Body of pancreas (tissue), 4 donors: ENCODE measurements around the gene HERPUD1. TPM values are rescaled to one million over a fixed set of nuclear protein-coding genes. Genes with fewer than 3 reads are reported as not detected.

Experiments
- ATAC-seq: fragments of 150-250 bp; one replicate; pipeline ENCODE4 v1.9.1; 2016
- DNase-seq, 4 donors: peaks; one replicate each; pipeline ENCODE4 v3.0.0-alpha.2; 2019
- H3K27ac ChIP-seq, 4 donors: fragments of 200-600 bp; sonication (generic); 1 replicate in 3 of 4; 2 replicates in 1 of 4; pipeline versions ENCODE4 v1.5.1 to v1.6.1; 2016 to 2019; ENCODE audit warnings: mild to moderate bottlenecking in 1 of 4, mixed read lengths in 1 of 4, moderate library complexity in 1 of 4
- H3K27me3 ChIP-seq, 2 donors: fragments of 200-600 bp; sonication (generic); one replicate each; pipeline ENCODE4 v1.6.0; 2016; ENCODE audit warnings: mild to moderate bottlenecking in 1 of 2
- H3K36me3 ChIP-seq, 2 donors: fragments of 200-600 bp; sonication (generic); replicated peaks in 1 of 2; 2 replicates each; pipeline ENCODE4 v1.5.1; 2016; ENCODE audit warnings: low read depth in 2 of 2; ENCODE audit not compliant: insufficient read depth in 1 of 2
- H3K4me1 ChIP-seq: fragments of 200-600 bp; sonication (generic); one replicate; pipeline ENCODE4 v1.6.0; 2016
- H3K4me3 ChIP-seq, 2 donors: fragments of 200-600 bp; sonication (generic); 1 replicate in 1 of 2; 2 replicates in 1 of 2; pipeline ENCODE4 v1.5.1; 2016 to 2019
- H3K9me3 ChIP-seq, 3 donors: fragments of 200-600 bp; sonication (generic); 1 replicate in 2 of 3; 2 replicates in 1 of 3; pipeline ENCODE4 v1.5.1; 2016
- POLR2A ChIP-seq, 3 donors: fragments of 450-650 bp; IDR thresholded peaks; one replicate each; pipeline ENCODE4 v1.6.1; 2016; ENCODE audit warnings: antibody characterized with exemption in 3 of 3, mild to moderate bottlenecking in 2 of 3
- WGBS, 2 donors: methylation state at CpG; one replicate each; pipeline ENCODE4 v1.1.5; 2017; 5-methylcytosine and 5-hydroxymethylcytosine counted together
- intact Hi-C: fragments of 100-400 bp; cut with DNase I; formaldehyde crosslinking; loops from one replicate; pipeline ENCODE4 v1.15.1; 2023
- total RNA-seq, 2 donors: library from RNA; depleted of rRNA; stranded (reverse); fragments of >200 nt; gene quantifications; one replicate each; pipeline ENCODE4 v1.1.0, GENCODE V29; 2016
- TF ChIP-seq, protein P1 (sequence below), 7 experiments: fragments of 450-650 bp in 4 of 7; fragments of 200-600 bp in 3 of 7; sonication (generic) in 3 of 7; IDR thresholded peaks; one replicate each; pipeline ENCODE4 v1.5.1; 2016 to 2019; ENCODE audit warnings: antibody characterized with exemption in 7 of 7

The HERPUD1 gene
- total RNA-seq, 2 donors from 2014 or later: 211 to 293 TPM

- H3K27me3 ChIP-seq: no peaks in the 10 kb centered on the region
- H3K4me1 ChIP-seq: peaks cover 36% of the 10 kb centered on the region
- intact Hi-C loops: no loop called here
Observed at GRCh38 chr16:56910112-56910511, 21.8 kb upstream of the HERPUD1 start.

DNA sequence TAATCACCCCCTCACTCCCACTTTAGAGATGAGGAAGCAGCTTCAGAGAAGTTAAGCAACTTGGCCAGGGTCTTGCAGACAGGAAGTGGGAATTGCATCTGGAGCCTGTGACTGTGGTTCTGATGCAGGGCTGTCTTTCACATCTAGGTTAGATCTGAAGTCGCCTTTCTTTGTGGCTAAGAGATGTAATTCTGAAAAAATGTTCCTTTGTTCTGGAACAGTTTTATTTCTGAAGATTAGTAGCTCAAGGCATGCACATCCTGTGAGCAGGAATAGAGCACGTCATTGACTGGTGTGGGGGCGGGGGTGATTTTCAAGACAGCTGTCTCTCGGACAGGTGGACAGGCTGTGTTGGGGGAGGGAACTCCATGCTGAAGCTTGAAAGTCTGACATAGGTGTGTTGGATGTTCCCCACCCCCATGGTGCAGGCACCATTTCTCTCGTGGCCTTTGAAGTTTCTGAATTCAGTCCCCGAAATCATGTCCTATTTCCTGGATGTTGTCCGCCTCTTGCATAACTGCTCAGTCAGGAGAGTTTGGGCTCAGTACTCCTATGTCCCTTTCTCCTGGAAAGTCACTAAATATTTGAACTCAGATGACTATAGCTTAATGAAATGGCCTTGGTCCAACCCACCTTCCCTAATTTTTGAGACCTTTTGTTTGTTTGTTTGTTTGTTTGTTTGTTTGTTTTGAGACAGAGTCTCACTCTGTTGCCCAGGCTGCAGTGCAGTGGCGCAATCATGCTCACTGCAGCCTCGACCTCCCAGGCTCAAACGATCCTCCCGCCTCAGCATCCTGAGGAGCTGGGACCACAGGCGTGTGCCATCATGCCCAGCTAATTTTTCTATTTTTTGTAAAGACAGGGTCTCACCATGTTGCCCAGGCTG is 21.0 kb upstream of the HERPUD1 start:
- TF ChIP-seq POLR2A (IDR thresholded peaks at IDR 0.05): no peak
- TF ChIP-seq, protein P1, sequence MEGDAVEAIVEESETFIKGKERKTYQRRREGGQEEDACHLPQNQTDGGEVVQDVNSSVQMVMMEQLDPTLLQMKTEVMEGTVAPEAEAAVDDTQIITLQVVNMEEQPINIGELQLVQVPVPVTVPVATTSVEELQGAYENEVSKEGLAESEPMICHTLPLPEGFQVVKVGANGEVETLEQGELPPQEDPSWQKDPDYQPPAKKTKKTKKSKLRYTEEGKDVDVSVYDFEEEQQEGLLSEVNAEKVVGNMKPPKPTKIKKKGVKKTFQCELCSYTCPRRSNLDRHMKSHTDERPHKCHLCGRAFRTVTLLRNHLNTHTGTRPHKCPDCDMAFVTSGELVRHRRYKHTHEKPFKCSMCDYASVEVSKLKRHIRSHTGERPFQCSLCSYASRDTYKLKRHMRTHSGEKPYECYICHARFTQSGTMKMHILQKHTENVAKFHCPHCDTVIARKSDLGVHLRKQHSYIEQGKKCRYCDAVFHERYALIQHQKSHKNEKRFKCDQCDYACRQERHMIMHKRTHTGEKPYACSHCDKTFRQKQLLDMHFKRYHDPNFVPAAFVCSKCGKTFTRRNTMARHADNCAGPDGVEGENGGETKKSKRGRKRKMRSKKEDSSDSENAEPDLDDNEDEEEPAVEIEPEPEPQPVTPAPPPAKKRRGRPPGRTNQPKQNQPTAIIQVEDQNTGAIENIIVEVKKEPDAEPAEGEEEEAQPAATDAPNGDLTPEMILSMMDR (IDR thresholded peaks at IDR 0.05): no peak
- Histone ChIP-seq H3K27ac (peak overlapping the region in 1 of 4 donors; percentile 75), H3K27me3 (no peaks in the 10 kb centered on the region), H3K4me3 (no peak overlapping the region), H3K4me1 (peaks cover 44% of the 10 kb centered on the region), H3K36me3 (no peaks in the 10 kb centered on the region), H3K9me3 (no peaks in the 10 kb centered on the region)
- WGBS, 2 donors: 59 to 80% methylated on average over 11 to 12 of the region's 12 CpGs
- intact Hi-C loops: no loop called here
- DNase-seq: peak in 1 of 4 donors; percentile 71
- ATAC-seq: peak; percentile 12

More at GRCh38 chr16:56910112-56910511, 21.8 kb upstream of the HERPUD1 start:
- DNase-seq (no peak), ATAC-seq (no peak)
- WGBS, 2 donors: 89 to 92% methylated on average over 5 of the region's 5 CpGs
- TF ChIP-seq, protein P1 (IDR thresholded peaks at IDR 0.05): no peak
- TF ChIP-seq POLR2A (IDR thresholded peaks at IDR 0.05): no peak
- peak overlapping the region in 1 of 4 donors; percentile 75 for H3K27ac ChIP-seq
- H3K4me3 ChIP-seq: no peak overlapping the region
- H3K36me3 ChIP-seq: no peaks in the 10 kb centered on the region
- no peaks in the 10 kb centered on the region for H3K9me3 ChIP-seq

DNA sequence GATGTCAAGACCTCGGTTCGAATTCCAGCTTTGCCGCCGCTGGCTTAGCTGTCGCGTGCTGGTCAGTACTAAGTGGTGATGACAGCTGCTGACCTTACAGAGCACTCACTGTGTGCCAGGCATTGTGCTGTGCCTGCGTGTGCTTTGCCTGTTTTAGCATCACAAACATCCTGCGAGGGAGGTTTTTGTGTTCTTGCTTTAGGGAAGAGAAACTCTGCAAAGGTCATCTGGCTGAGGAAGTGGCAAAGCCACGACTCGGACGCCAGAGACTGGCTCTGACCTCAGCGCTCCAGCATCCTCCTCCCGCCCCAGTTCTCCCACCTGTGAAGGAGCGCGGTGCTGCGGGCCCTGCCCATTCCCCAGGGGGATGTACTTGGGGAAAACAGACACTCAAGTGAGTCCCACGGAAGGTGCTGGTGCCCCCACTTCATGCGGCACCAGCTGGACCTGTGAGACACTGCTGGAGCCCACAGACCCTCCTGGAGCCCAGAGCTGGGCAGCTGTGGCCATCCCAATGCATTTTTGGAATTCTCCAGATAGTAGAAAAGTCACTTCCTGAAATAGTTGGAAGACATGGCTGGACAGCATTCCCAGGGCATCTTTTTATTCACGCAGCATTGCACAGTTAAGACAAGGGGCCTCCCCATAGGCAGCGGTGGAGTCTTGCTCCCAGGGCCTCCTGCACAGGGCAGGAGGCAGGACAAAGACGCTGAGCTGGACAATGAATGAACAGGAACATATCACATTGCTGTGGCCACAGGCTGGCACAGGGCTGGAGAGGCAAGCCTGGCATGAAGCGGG is 20.0 kb upstream of the HERPUD1 start:
- H3K27me3 ChIP-seq: no peaks in the 10 kb centered on the region
- peaks cover 55% of the 10 kb centered on the region for H3K4me1 ChIP-seq
- intact Hi-C loops: no loop called here
- TF ChIP-seq, protein P1 (IDR thresholded peaks at IDR 0.05): no peak
- TF ChIP-seq POLR2A (IDR thresholded peaks at IDR 0.05): peak in 1 of 3 donors; percentile 18
- DNase-seq (peak in 1 of 4 donors; percentile 69), ATAC-seq (no peak)
- H3K27ac ChIP-seq: peak overlapping the region in 1 of 4 donors; percentile 75
- H3K4me3 ChIP-seq: no peak overlapping the region
- no peaks in the 10 kb centered on the region for H3K36me3 ChIP-seq
- H3K9me3 ChIP-seq: no peaks in the 10 kb centered on the region
- WGBS, 2 donors: 69 to 72% methylated on average over 8 to 22 of the region's 22 CpGs

GRCh38 chr16:56912746-56913708 is 18.9 kb upstream of the HERPUD1 start:
- ATAC-seq (no peak), DNase-seq (no peak)
- no peak overlapping the region for H3K4me3 ChIP-seq
- TF ChIP-seq, protein P1 (IDR thresholded peaks at IDR 0.05): no peak
- no peak for TF ChIP-seq POLR2A (IDR thresholded peaks at IDR 0.05)
- WGBS, 2 donors: 80 to 83% methylated on average over 16 to 17 of the region's 18 CpGs
- no peaks in the 10 kb centered on the region for H3K9me3 ChIP-seq
- no peaks in the 10 kb centered on the region for H3K36me3 ChIP-seq
- peaks cover 61% of the 10 kb centered on the region for H3K4me1 ChIP-seq
- intact Hi-C loops: no loop called here
- no peak overlapping the region for H3K27ac ChIP-seq
- H3K27me3 ChIP-seq: no peaks in the 10 kb centered on the region
